SK-N-SH treated with all-trans-retinoic acid at 6 μM for 48 hours (cell line): ENCODE data around the gene STK32B.

Source experiments
- RARB ChIP-seq: fragments of 250-450 bp; sonication (Bioruptor Pico); IDR thresholded peaks from 2 replicates; pipeline ENCODE4 v1.8.0; 2021; ENCODE audit warnings: mild to moderate bottlenecking, moderate library complexity
- SNAI2 ChIP-seq: fragments of 250-450 bp; sonication (Bioruptor Pico); IDR thresholded peaks from 2 replicates; pipeline ENCODE4 v1.5.0; 2020; ENCODE audit warnings: mild to moderate bottlenecking, moderate library complexity
- TOX ChIP-seq: fragments of 250-450 bp; sonication (Bioruptor Pico); IDR thresholded peaks from 2 replicates; pipeline ENCODE4 v1.8.0; 2021; ENCODE audit warnings: mild to moderate bottlenecking, moderate library complexity, borderline replicate concordance
- ZFP3 ChIP-seq: fragments of 250-450 bp; sonication (Bioruptor Pico); IDR thresholded peaks from 2 replicates; pipeline ENCODE4 v1.5.0; 2020; ENCODE audit warnings: mild to moderate bottlenecking, moderate library complexity

DNA sequence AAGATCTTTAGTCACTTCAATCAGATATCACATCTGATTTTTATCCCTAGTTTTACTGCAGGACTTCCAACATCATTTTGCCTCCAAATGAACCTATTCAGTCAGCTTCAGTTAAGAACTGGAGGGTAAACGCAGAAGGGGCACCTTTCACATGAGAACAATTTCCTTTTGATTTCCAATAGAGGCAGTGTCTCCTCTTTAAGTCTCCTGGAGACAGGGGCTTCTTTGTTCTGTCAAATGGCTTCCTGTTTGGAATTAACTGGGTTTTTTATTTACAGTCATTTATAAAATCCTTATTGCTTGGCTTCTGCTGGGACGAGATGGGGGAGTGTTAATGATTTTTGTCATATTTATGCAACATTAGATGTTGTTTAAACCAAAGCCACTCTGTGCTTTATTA, 164.0 kb downstream of the STK32B start:
- TF ChIP-seq TOX: no peak
- no peak for TF ChIP-seq ZFP3 (CRISPR knock-in tag)
- no peak for TF ChIP-seq SNAI2 (CRISPR knock-in tag)
- no peak for TF ChIP-seq RARB (CRISPR knock-in tag)
